ES-I3 (cell line): ENCODE results near the gene JUND.

Experiments
- H3K36me3 ChIP-seq: 2 replicates; pipeline ENCODE4 v1.6.1; 2013; ENCODE audit warnings: mild to moderate bottlenecking, low read length, control low read depth, moderate library complexity; ENCODE audit not compliant: insufficient read depth
- H3K4me1 ChIP-seq: 2 replicates; pipeline ENCODE4 v1.6.1; 2013; ENCODE audit warnings: mild to moderate bottlenecking, control low read depth, low read length; ENCODE audit not compliant: insufficient read depth
- H3K9ac ChIP-seq: 2 replicates; pipeline ENCODE4 v1.6.1; 2013; ENCODE audit warnings: low read depth, mild to moderate bottlenecking, low read length, moderate library complexity
- H3K9me3 ChIP-seq: 2 replicates; pipeline ENCODE4 v1.6.1; 2013; ENCODE audit warnings: mild to moderate bottlenecking, low read length, moderate library complexity; ENCODE audit not compliant: control insufficient read depth, insufficient read depth

The JUND gene

DNA sequence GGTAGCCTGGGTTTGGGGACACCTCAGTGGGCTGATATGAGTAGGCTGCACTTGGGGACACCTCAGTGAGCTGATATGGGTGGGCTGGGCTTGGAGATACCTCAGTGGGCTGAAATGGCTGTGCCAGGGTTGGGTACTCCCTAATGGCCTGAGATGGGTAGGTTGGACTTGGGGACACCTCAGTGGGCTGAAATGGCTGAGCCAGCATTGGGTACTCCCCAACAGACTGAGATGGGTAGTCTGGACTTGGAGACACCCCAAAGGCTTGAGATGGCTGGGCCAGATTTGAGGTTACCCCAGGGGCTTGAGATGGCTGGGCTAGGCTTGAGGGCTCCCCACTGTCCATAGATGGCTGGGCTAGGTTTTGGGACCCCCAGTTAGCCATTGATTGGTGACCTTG lies 19.3 kb downstream of the JUND start:
- Histone ChIP-seq H3K4me1 (no peaks in the 10 kb centered on the region), H3K9me3 (no peaks in the 10 kb centered on the region), H3K9ac (no peak overlapping the region), H3K36me3 (no peaks in the 10 kb centered on the region)

DNA sequence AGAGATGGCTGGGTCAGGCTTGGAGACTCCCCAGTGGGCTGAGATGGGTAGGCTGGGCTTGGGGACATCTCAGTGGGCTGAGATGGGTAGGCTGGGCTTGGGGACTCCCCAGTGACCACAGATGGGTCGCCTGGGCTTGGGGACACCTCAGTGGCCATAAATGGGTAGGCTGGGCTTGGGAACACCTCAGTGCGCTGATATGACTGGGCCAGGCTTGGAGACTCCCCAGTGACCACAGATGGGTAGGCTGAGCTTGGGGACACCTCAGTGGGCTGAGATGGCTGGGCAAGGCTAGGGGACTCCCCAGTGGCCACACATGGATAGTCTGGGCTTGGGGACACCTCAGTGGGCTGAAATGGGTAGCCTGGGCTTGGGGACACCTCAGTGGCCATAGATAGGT lies 19.9 kb downstream of the JUND start:
- Histone ChIP-seq H3K4me1 (no peaks in the 10 kb centered on the region), H3K36me3 (no peaks in the 10 kb centered on the region), H3K9me3 (no peaks in the 10 kb centered on the region), H3K9ac (no peak overlapping the region)

- H3K36me3 ChIP-seq, result no peaks in the 10 kb centered on the region
- H3K9me3 ChIP-seq, result no peaks in the 10 kb centered on the region
- no peak overlapping the region for H3K9ac ChIP-seq
- H3K4me1 ChIP-seq, result peaks cover 3% of the 10 kb centered on the region; the same call in 1 of the 2 replicates
Observed at GRCh38 chr19:18259893-18260292, 21.5 kb downstream of the JUND start.

- no peaks in the 10 kb centered on the region for H3K9me3 ChIP-seq
- peaks cover 5% of the 10 kb centered on the region; the same call in 1 of the 2 replicates for H3K4me1 ChIP-seq
- H3K36me3 ChIP-seq, result no peaks in the 10 kb centered on the region
- no peak overlapping the region for H3K9ac ChIP-seq
Observed at GRCh38 chr19:18257503-18258470, 23.6 kb downstream of the JUND start.

- H3K36me3 ChIP-seq, result no peaks in the 10 kb centered on the region
- H3K9ac ChIP-seq, result peak overlapping the region; percentile 16; the same call in 1 of the 2 replicates
Observed at GRCh38 chr19:18254546-18255503, 26.6 kb downstream of the JUND start.

DNA sequence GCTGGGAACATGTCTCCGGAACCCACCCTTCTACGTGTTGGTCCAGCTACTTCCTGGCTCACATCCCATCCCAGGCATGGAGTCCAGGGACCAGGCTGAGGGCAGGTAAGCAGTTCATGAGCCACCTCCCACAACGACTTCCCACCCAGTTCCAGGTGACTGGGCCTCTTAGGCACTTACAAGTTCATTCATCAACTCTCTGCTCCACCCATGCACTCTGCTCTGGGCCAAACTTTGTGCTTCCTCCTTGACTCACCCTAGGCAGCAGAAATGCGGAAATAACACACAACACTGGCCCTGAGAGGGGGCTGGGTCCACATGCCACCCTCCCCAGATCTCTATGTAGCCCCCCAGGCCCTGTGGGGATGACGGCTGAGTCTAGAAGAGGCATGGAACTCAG lies 27.7 kb downstream of the JUND start:
- Histone ChIP-seq H3K9ac (no peak overlapping the region), H3K9me3 (no peaks in the 10 kb centered on the region), H3K4me1 (peaks cover 5% of the 10 kb centered on the region; the same call in 1 of the 2 replicates), H3K36me3 (no peaks in the 10 kb centered on the region)

More at GRCh38 chr19:18254546-18255503, 26.6 kb downstream of the JUND start:
- Histone ChIP-seq H3K4me1 (peaks cover 5% of the 10 kb centered on the region; the same call in 1 of the 2 replicates), H3K9me3 (no peaks in the 10 kb centered on the region)

DNA sequence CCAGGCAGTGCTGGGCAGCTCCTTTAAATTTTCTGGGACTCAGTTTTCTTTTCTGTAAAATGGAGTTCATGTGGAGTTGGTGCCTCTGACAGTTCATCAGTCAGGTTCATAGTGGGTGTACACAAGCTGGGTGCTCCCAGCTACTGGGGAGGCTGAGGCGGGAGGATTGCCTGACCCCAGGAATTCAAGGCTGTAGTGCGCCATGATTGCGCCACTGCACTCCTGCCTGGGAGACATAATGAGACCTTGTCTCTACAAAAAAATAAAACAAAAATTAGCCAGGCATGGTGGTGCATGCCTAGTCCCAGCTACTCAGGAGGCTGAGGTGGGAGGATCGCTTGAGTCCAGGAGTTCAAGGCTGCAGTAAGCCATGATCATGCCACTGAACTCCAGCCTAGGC lies 28.3 kb downstream of the JUND start:
- Histone ChIP-seq H3K36me3 (no peaks in the 10 kb centered on the region), H3K4me1 (peaks cover 5% of the 10 kb centered on the region; the same call in 1 of the 2 replicates), H3K9me3 (no peaks in the 10 kb centered on the region), H3K9ac (no peak overlapping the region)

GRCh38 chr19:18252370-18252717 lies 29.1 kb downstream of the JUND start:
- no peaks in the 10 kb centered on the region for H3K36me3 ChIP-seq
- H3K9ac ChIP-seq, result no peak overlapping the region
- H3K4me1 ChIP-seq, result peaks cover 11% of the 10 kb centered on the region; the same call in 1 of the 2 replicates
- H3K9me3 ChIP-seq, result no peaks in the 10 kb centered on the region

- Histone ChIP-seq H3K9me3 (no peaks in the 10 kb centered on the region), H3K4me1 (peaks cover 11% of the 10 kb centered on the region; the same call in 1 of the 2 replicates), H3K9ac (peak overlapping the region; percentile 31; the same call in 1 of the 2 replicates), H3K36me3 (no peaks in the 10 kb centered on the region)
Observed at GRCh38 chr19:18251587-18252369, 29.6 kb downstream of the JUND start.

DNA sequence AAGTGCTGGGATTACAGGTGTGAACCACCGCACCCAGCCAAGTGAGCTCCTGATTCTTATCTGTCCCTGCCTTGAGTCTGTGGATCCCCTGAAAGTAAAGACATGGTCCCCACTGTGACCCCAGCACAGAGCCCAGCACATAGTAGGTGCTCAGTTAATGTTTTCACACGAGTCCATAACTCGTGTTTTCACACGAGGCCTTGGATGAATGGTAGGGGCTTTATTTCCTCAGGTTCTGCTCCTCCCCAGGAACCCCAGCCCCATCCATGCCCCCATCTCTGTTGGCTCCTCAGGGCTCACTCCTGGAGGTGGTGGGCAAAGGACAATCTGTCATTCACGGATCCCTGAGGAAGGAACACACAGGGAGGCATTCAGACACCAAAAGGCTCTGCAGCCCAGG lies 31.6 kb downstream of the JUND start:
- peaks cover 8% of the 10 kb centered on the region; the same call in 1 of the 2 replicates for H3K4me1 ChIP-seq
- H3K9me3 ChIP-seq, result no peaks in the 10 kb centered on the region
- no peaks in the 10 kb centered on the region for H3K36me3 ChIP-seq
- H3K9ac ChIP-seq, result no peak overlapping the region

DNA sequence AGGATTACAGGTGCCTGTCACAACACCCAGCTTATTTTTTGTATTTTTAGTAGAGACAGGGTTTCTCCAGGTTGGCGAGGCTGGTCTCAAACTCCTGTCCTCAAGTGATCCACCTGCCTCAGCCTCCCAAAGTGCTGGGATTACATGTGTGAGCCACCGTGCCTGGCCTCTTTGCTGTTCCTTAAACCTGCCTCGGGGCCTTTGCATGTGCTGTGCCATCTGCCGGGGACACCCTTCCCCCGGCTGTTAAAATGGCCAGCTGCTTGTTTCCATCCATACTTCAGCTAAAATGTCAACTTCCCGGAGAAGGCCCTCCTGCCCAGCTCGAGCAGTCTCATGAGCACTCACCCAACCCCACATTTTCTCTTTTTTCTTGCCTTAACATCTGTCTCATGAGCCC lies 36.1 kb downstream of the JUND start:
- Histone ChIP-seq H3K9ac (no peak overlapping the region), H3K36me3 (no peaks in the 10 kb centered on the region), H3K4me1 (peaks cover 10% of the 10 kb centered on the region; the same call in 1 of the 2 replicates), H3K9me3 (no peaks in the 10 kb centered on the region)

GRCh38 chr19:18239303-18239702 lies 42.1 kb downstream of the JUND start:
- H3K9me3 ChIP-seq, result no peaks in the 10 kb centered on the region
- H3K9ac ChIP-seq, result no peak overlapping the region
- H3K4me1 ChIP-seq, result 0 out of 2 replicates have a peak, but pooled peaks cover 3% of the 10 kb centered on the region
- H3K36me3 ChIP-seq, result no peaks in the 10 kb centered on the region

DNA sequence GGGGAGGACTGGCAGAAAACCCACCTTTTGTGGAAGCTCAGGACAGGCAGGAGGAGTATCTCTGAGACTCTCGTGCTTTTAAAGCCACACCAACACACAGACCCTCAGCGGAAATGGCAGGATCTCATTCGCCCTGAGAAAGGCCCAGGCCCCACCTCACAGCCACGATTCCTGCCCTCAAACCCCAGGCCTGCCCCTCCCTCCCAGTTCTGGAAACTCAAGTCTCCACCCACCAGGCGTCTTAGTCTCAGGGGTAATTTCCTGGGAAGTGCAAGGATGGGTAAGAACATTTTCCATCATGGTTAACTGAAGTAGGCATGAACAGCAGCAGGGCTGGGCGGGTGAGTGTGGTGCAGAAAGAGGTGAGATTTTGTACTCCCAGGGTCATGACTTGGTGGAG lies 47.2 kb downstream of the JUND start:
- H3K4me1 ChIP-seq, result peaks cover 18% of the 10 kb centered on the region
- H3K9ac ChIP-seq, result no peak overlapping the region
- H3K9me3 ChIP-seq, result no peaks in the 10 kb centered on the region
- no peaks in the 10 kb centered on the region for H3K36me3 ChIP-seq
